ENCODE data around the gene AREL1.

GRCh38 chr14:74685056-74685455 is 27.8 kb downstream of the AREL1 start:
- TF ChIP-seq FOXK2 (IDR thresholded peaks at IDR 0.05), result no peak
- TF ChIP-seq ZNF384 (IDR thresholded peaks at IDR 0.05), result no peak

All from HEK293T (cell line).